SH-SY5Y (cell line): Measurements from ENCODE around the gene KCNMB1.

Experiments
- GATA2 ChIP-seq: IDR thresholded peaks from 2 replicates; pipeline ENCODE4 v1.6.1; 2011; ENCODE audit warnings: mild to moderate bottlenecking, low read depth, low read length
- GATA3 ChIP-seq: IDR thresholded peaks from 2 replicates; pipeline ENCODE4 v1.6.1; 2011; ENCODE audit warnings: low read depth, mild to moderate bottlenecking, low read length, moderate library complexity

DNA sequence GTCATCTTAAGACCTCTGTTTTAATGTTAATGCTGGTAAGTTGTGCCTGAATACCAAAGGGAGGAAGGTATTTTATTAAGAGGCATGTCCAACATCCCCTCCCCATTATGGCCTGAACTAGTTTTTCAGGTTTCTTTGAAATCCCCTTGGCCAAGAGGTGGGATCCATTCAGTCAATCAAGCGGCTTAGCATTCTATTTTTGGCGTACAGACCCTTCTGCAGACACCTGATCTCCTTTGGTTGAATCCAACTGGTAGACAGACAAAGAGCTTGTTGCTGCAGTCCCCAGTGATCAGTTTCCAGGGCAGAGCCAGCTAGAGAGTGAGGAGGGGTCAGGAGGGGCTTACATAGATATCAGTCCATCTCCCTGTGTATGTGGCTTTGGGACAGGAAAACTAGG, 7.9 kb upstream of the KCNMB1 start:
- no peak for TF ChIP-seq GATA3
- TF ChIP-seq GATA2 = no peak
